Measurements from ENCODE around the gene ICAM3.

Gene ICAM3

GRCh38 chr19:10318807-10319682 is 20.4 kb downstream of the ICAM3 start:
- no peak for DNase-seq (ENCODE audit: low read depth)

- no peak for DNase-seq (ENCODE audit: low read depth)
Observed at GRCh38 chr19:10317857-10318462, 21.5 kb downstream of the ICAM3 start.

GRCh38 chr19:10317045-10317856 is 22.2 kb downstream of the ICAM3 start:
- DNase-seq (ENCODE audit: low read depth): no peak

GRCh38 chr19:10316229-10317044 is 23.0 kb downstream of the ICAM3 start:
- DNase-seq (ENCODE audit: low read depth): no peak

- DNase-seq (ENCODE audit: low read depth): no peak
Observed at GRCh38 chr19:10315335-10316214, 23.8 kb downstream of the ICAM3 start, which contains the start of gene FDX2. Gene FDX2 (minus strand): TSS chr19:10316015. CDS start chr19:10315996, 19 bp downstream.

GRCh38 chr19:10309423-10309822 is 30.0 kb downstream of the ICAM3 start, which contains the start of gene ZGLP1:
Gene ZGLP1 (minus strand): TSS chr19:10309815.
- DNase-seq (ENCODE audit: low read depth): no peak

GRCh38 chr19:10306327-10306726 is 33.1 kb downstream of the ICAM3 start:
- no peak for DNase-seq (ENCODE audit: low read depth)

GRCh38 chr19:10305139-10305806 is 34.2 kb downstream of the ICAM3 start:
- no peak for DNase-seq (ENCODE audit: low read depth)

GRCh38 chr19:10299545-10300458 is 39.6 kb downstream of the ICAM3 start:
- no peak for DNase-seq (ENCODE audit: low read depth)

- DNase-seq (ENCODE audit: low read depth): no peak
Observed at GRCh38 chr19:10295847-10296591, 43.4 kb downstream of the ICAM3 start.

- no peak for DNase-seq (ENCODE audit: low read depth)
Observed at GRCh38 chr19:10295305-10295846, 44.0 kb downstream of the ICAM3 start.

- DNase-seq (ENCODE audit: low read depth): no peak
Observed at GRCh38 chr19:10294368-10294697, 45.1 kb downstream of the ICAM3 start.

- no peak for DNase-seq (ENCODE audit: low read depth)
Observed at GRCh38 chr19:10293637-10294367, 45.6 kb downstream of the ICAM3 start.

GRCh38 chr19:10292789-10293636 is 46.4 kb downstream of the ICAM3 start:
- no peak for DNase-seq (ENCODE audit: low read depth)

GRCh38 chr19:10292206-10292788 is 47.1 kb downstream of the ICAM3 start:
- no peak for DNase-seq (ENCODE audit: low read depth)
